Gastroesophageal sphincter (tissue), 3 donors: ENCODE measurements around the gene FBXO17.

ENCODE experiments used
- POLR2A ChIP-seq, 2 donors: fragments of 450-650 bp; IDR thresholded peaks; one replicate each; pipeline ENCODE4 v1.6.1; 2017; ENCODE audit warnings: antibody characterized with exemption in 2 of 2, mild to moderate bottlenecking in 2 of 2, moderate library complexity in 1 of 2
- POLR2AphosphoS5 ChIP-seq: sonication (generic); formaldehyde crosslinking; IDR thresholded peaks from one replicate; pipeline ENCODE4 v1.6.1; 2017; ENCODE audit warnings: antibody characterized with exemption
- TF ChIP-seq, protein P1 (sequence below), 4 experiments: fragments of 200-600 bp in 2 of 4; fragments of 450-650 bp in 2 of 4; sonication (generic) in 1 of 4; IDR thresholded peaks; one replicate each; pipeline ENCODE4 v1.5.1; 2017 to 2019; ENCODE audit warnings: antibody characterized with exemption in 4 of 4, mild to moderate bottlenecking in 2 of 4, moderate library complexity in 2 of 4

DNA sequence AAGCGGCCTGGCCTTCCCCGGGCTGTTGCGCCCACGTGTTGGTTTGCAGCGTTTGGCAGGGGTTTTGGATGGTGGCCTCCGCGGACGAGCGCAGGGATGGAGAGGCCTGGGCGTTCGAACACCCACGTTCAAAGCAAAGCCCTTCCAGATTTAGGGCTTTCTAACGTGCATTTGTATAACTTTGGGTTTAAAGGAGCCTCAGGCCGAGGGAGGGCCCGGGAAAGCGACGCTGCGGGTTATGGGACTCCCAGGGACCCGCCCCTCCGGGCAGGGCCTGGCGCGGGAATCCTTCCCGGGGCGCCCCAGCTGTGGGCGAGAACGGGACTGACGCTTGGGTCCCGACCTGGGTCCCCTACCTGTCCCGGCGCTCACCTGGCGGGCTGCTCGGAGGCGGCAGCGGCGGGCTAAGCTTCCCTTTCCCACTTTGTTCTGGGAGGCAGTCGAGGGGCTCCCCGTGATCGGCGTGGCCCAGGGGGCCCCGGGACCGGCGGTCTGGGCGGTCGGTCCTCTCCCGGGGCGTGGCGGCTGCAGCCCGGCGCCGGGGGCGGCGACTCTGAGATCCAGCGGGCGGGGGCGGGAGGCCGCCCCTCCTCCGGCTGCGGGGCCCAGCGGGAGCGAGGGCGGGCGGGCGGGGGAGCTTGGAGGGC is at the start of gene FBXO17:
- peak in 1 of 2 donors; percentile 23 for TF ChIP-seq POLR2A (IDR thresholded peaks at IDR 0.05)
- TF ChIP-seq, protein P1, sequence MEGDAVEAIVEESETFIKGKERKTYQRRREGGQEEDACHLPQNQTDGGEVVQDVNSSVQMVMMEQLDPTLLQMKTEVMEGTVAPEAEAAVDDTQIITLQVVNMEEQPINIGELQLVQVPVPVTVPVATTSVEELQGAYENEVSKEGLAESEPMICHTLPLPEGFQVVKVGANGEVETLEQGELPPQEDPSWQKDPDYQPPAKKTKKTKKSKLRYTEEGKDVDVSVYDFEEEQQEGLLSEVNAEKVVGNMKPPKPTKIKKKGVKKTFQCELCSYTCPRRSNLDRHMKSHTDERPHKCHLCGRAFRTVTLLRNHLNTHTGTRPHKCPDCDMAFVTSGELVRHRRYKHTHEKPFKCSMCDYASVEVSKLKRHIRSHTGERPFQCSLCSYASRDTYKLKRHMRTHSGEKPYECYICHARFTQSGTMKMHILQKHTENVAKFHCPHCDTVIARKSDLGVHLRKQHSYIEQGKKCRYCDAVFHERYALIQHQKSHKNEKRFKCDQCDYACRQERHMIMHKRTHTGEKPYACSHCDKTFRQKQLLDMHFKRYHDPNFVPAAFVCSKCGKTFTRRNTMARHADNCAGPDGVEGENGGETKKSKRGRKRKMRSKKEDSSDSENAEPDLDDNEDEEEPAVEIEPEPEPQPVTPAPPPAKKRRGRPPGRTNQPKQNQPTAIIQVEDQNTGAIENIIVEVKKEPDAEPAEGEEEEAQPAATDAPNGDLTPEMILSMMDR (IDR thresholded peaks at IDR 0.05): no peak
- no peak for TF ChIP-seq POLR2AphosphoS5
